Adrenal gland (tissue), 12 donors: Measurements from ENCODE around the gene AP2A1. TPM values are rescaled to one million over a fixed set of nuclear protein-coding genes. Genes with fewer than 3 reads are reported as not detected.
A peak's percentile ranks its signal among the peaks of the same experiment; 100 is the strongest.

ENCODE experiments used
- DNase-seq, 7 donors: peaks; one replicate each; pipeline ENCODE4 v3.0.0-alpha.2; 2019 to 2020
- H3K27ac ChIP-seq, 5 donors: fragments of 200-600 bp; sonication (generic) in 4 of 5; 1 replicate in 3 of 5; 2 replicates in 2 of 5; pipeline versions ENCODE4 v1.5.1 to v1.8.0; 2016 to 2020; ENCODE audit warnings: mild to moderate bottlenecking in 1 of 5
- H3K27me3 ChIP-seq: fragments of 200-600 bp; 2 replicates; pipeline ENCODE4 v1.8.0; 2021
- H3K36me3 ChIP-seq, 2 donors: fragments of 200-600 bp; replicated peaks in 1 of 2; 1 replicate in 1 of 2; 2 replicates in 1 of 2; pipeline versions ENCODE4 v1.5.1 to v1.8.0; 2018 to 2022
- H3K4me1 ChIP-seq, 2 donors: fragments of 200-600 bp; replicated peaks in 1 of 2; 1 replicate in 1 of 2; 2 replicates in 1 of 2; pipeline versions ENCODE4 v1.5.1 to v1.8.0; 2018 to 2021
- H3K4me3 ChIP-seq, 4 donors: fragments of 200-600 bp; sonication (generic) in 3 of 4; one replicate each; pipeline ENCODE4 v1.5.1; 2016 to 2018
- H3K9me3 ChIP-seq, 3 donors: fragments of 200-600 bp; sonication (generic) in 1 of 3; replicated peaks in 1 of 3; 1 replicate in 2 of 3; 2 replicates in 1 of 3; pipeline versions ENCODE4 v1.5.1 to v1.8.0; 2016 to 2021
- POLR2A ChIP-seq, 2 donors: fragments of 450-650 bp; IDR thresholded peaks; one replicate each; pipeline ENCODE4 v1.6.1; 2017; ENCODE audit warnings: antibody characterized with exemption in 2 of 2, mild to moderate bottlenecking in 2 of 2, moderate library complexity in 1 of 2
- WGBS, 4 donors: extraction: QIAGEN DNeasy Blood & Tissue Kit in 2 of 4; methylation state at CpG; one replicate each; pipeline versions ENCODE4 v1.1.5 to v1.1.7; 2013 to 2017; 5-methylcytosine and 5-hydroxymethylcytosine counted together
- intact Hi-C, 2 donors: fragments of 100-400 bp; cut with DNase I; formaldehyde crosslinking; loops; one replicate each; pipeline versions ENCODE4 v1.14.1 to v1.15.0; 2022 to 2023
- polyA plus RNA-seq, 3 donors: library from polyadenylated mRNA; stranded (reverse); fragments of 200-250 nt in 2 of 3; fragments of 350-450 nt in 1 of 3; fragmentation: Illumina TruSeq in 1 of 3; extraction: RNeasy Lipid Tissue Mini Kit (QIAGEN cat#74804) in 1 of 3; gene quantifications; one replicate each; pipeline ENCODE4 v1.2.3, GENCODE V29; 2013 to 2014
- total RNA-seq, 9 donors: library from RNA; depleted of rRNA in 4 of 9; stranded (reverse); fragments of >200 nt in 4 of 9; fragments of 120-200 nt in 1 of 9; fragmentation: NEBNext Ultra II Directional in 1 of 9; extraction: Animal tissue kit (Norgen Biotek cat#: 25700) in 1 of 9; gene quantifications; one replicate each; pipeline versions ENCODE4 v1.1.0 to v1.2.4, GENCODE V29; 2013 to 2023
- TF ChIP-seq, protein P1 (sequence below), 6 experiments: fragments of 450-650 bp in 4 of 6; fragments of 200-600 bp in 2 of 6; sonication (generic) in 1 of 6; IDR thresholded peaks; 1 replicate in 5 of 6; 2 replicates in 1 of 6; pipeline versions ENCODE4 v1.5.1 to v1.8.0; 2016 to 2021; ENCODE audit warnings: antibody characterized with exemption in 6 of 6, mild to moderate bottlenecking in 2 of 6, moderate library complexity in 1 of 6
- donor health status: healthy with polysubstance abuse.
- donor health status: Bipolar disorder and iron deficiency.
- donor health status: DM: yes; HTN: yes; CAD: no.
- donor health status: DM: no; HTN: no; CAD: no.
- donor health status: DM: no; HTN: no; CAD: no.
- donor health status: DM: yes; HTN: yes; CAD: no.

Gene AP2A1
- total and polyA plus RNA-seq, 12 donors = 59.8 to 455 (median 239) TPM

DNA sequence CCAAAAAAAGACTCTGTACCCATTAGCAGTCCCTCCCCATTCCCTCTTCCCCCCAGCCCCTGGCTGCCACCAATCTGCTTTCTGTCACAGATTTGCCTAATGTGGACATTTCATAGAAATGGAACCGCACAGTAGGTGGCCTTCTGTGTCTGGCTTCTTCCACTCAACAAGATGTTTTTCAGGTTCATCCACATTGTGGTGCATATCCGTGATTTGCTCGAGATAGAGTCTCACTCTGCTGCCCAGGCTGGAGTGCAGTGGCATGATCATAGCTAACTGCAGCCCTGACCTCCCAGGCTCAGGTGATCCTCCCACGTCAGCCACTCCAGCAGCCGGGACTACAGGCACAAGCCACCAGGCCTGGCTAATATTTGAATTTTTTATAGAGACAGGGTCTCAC, 20.9 kb downstream of the AP2A1 start:
- H3K9me3 ChIP-seq = no peaks in the 10 kb centered on the region
- H3K4me1 ChIP-seq = peaks cover 23 to 25% of the 10 kb centered on the region in 2 donors
- intact Hi-C loops = no loop called here
- no peak for DNase-seq
- no peaks in the 10 kb centered on the region for H3K27me3 ChIP-seq
- no peak overlapping the region for H3K4me3 ChIP-seq
- TF ChIP-seq, protein P1, sequence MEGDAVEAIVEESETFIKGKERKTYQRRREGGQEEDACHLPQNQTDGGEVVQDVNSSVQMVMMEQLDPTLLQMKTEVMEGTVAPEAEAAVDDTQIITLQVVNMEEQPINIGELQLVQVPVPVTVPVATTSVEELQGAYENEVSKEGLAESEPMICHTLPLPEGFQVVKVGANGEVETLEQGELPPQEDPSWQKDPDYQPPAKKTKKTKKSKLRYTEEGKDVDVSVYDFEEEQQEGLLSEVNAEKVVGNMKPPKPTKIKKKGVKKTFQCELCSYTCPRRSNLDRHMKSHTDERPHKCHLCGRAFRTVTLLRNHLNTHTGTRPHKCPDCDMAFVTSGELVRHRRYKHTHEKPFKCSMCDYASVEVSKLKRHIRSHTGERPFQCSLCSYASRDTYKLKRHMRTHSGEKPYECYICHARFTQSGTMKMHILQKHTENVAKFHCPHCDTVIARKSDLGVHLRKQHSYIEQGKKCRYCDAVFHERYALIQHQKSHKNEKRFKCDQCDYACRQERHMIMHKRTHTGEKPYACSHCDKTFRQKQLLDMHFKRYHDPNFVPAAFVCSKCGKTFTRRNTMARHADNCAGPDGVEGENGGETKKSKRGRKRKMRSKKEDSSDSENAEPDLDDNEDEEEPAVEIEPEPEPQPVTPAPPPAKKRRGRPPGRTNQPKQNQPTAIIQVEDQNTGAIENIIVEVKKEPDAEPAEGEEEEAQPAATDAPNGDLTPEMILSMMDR (IDR thresholded peaks at IDR 0.05) = no peak
- TF ChIP-seq POLR2A (IDR thresholded peaks at IDR 0.05) = no peak
- 54 to 77% (median 56%) methylated on average over 3 to 5 of the region's 5 CpGs for WGBS, 4 donors
- H3K36me3 ChIP-seq = peaks cover 0 to 54% of the 10 kb centered on the region in 2 donors
- peak overlapping the region in 4 of 5 donors; percentile 5 to 16 (median 8) for H3K27ac ChIP-seq

DNA sequence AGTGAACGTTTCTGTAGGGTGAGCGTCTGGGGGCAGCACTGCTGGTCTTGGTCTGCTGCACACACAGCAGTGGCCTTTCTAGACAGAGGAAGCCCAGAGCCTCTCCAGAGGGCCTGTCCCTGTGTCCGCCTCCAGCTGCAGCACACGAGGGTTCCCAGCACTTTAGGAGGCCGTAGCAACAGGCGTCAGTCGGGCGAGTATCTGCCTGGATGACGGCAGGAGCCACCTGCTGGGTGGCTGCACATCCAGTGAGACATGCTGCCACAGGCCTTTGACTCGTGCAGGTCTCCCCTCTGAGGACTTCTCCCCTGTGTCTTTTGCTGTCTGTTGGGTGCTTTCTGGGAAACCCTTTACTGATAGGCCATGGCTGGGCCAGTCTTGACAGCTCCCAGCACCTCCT, 22.1 kb downstream of the AP2A1 start:
- no peak for DNase-seq
- Histone ChIP-seq H3K36me3 (peaks cover 0 to 54% of the 10 kb centered on the region in 2 donors), H3K9me3 (no peaks in the 10 kb centered on the region), H3K4me1 (peaks cover 27 to 28% of the 10 kb centered on the region in 2 donors), H3K27me3 (no peaks in the 10 kb centered on the region), H3K4me3 (no peak overlapping the region), H3K27ac (no peak overlapping the region)
- intact Hi-C loops = no loop called here
- WGBS, 4 donors = 85 to 94% (median 90%) methylated on average over 3 to 10 of the region's 10 CpGs
- TF ChIP-seq, protein P1 (IDR thresholded peaks at IDR 0.05) = no peak
- no peak for TF ChIP-seq POLR2A (IDR thresholded peaks at IDR 0.05)

DNA sequence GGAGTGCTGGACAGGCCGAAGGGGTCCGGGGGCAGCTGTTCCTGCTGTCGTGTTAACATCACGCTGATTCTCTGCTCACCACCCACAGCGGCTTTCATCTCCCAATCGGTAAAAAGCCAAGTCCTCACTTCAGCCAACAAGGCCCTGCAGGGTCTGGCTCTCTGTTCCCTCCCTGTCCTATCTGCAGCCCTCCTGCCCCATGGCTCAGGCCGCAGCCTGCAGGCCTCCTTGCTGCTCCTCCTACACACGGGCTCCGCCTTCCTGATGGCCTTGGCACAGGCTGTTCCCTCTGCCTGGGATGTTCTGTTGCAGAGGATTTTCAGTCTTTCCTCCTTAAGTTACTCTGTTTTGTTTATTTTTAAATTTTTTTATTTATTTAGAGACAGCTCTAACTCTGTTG, 24.1 kb downstream of the AP2A1 start:
- peak overlapping the region in 4 of 5 donors; percentile 50 to 83 (median 77) for H3K27ac ChIP-seq
- intact Hi-C loops = no loop called here

DNA sequence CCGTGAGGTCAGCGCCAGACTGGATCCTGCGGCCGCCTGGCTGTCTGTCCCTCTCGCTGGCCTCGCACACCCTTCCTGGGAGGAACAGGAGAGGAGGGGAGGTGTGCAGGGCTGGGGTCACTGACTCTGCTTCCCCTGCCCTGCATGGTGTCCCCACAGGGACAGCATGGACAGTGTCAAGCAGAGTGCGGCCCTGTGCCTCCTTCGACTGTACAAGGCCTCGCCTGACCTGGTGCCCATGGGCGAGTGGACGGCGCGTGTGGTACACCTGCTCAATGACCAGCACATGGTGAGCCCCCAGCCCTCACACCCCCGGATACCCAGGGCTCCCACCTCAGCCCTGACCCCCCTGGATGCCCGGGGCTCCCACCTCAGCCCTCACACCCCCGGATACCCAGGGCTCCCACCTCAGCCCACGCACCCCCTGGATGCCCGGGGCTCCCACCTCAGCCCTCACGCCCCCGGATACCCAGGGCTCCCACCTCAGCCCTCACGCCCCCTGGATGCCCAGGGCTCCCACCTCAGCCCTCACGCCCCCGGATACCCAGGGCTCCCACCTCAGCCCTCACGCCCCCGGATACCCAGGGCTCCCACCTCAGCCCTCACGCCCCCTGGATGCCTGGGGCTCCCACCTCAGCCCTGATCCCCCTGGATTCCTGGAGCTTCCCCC, 25.1 kb downstream of the AP2A1 start:
- TF ChIP-seq, protein P1 (IDR thresholded peaks at IDR 0.05) = no peak
- TF ChIP-seq POLR2A (IDR thresholded peaks at IDR 0.05) = no peak
- intact Hi-C loops = no loop called here
- no peak for DNase-seq
- no peaks in the 10 kb centered on the region for H3K9me3 ChIP-seq
- H3K27me3 ChIP-seq = no peaks in the 10 kb centered on the region
- 92 to 95% (median 93%) methylated on average over 7 to 26 of the region's 26 CpGs for WGBS, 4 donors
- H3K27ac ChIP-seq = peak overlapping the region in 4 of 5 donors; percentile 48 to 90 (median 78)
- no peak overlapping the region for H3K4me3 ChIP-seq
- peaks cover 19 to 23% of the 10 kb centered on the region in 2 donors for H3K4me1 ChIP-seq
- peaks cover 0 to 68% of the 10 kb centered on the region in 2 donors for H3K36me3 ChIP-seq

More for the DNA sequence above, 24.1 kb downstream of the AP2A1 start:
- DNase-seq = peak; percentile 71 to 92 (median 85)
- peaks cover 27 to 28% of the 10 kb centered on the region in 2 donors for H3K4me1 ChIP-seq
- H3K9me3 ChIP-seq = no peaks in the 10 kb centered on the region
- peaks cover 0 to 62% of the 10 kb centered on the region in 2 donors for H3K36me3 ChIP-seq
- 34 to 46% (median 37%) methylated on average over 9 of the region's 9 CpGs for WGBS, 4 donors
- H3K4me3 ChIP-seq = no peak overlapping the region
- peak in 1 of 2 donors; percentile 42 for TF ChIP-seq POLR2A (IDR thresholded peaks at IDR 0.05)
- TF ChIP-seq, protein P1 (IDR thresholded peaks at IDR 0.05) = peak in 2 of 6 experiments; percentile 17 to 20
- H3K27me3 ChIP-seq = no peaks in the 10 kb centered on the region
